Endothelial cell of umbilical vein (primary cell): Measurements from ENCODE around the gene AKR1C4. TPM values are rescaled to one million over a fixed set of nuclear protein-coding genes. Genes with fewer than 3 reads are reported as not detected.
"Not testable (repeated sequence)": the region's sequence is repeated elsewhere in the genome, so short reads cannot be mapped to it uniquely, and the experiment has no call there.

ENCODE experiments used
- BruUV-seq: library from RNA; stranded (reverse); fragments of 400-500 nt; replicated peaks from 2 replicates; lab custom pipeline; 2021; lab: Mats Ljungman, UMichigan
- CTCF ChIA-PET: fragments of 300-600, 350-600 bp; sonication (Branson Sonifier 250); formaldehyde crosslinking; loops from one replicate; lab custom pipeline; 2021; ENCODE audit warnings: antibody characterized with exemption, inconsistent platforms; lab: Charles Lee
- POLR2A ChIA-PET: fragments of 300-600, 350-600 bp; sonication (Branson Sonifier 250); formaldehyde crosslinking; loops from one replicate; lab custom pipeline; 2021; ENCODE audit warnings: antibody characterized with exemption, inconsistent platforms; lab: Charles Lee
- DNase-seq: peaks from one replicate; pipeline ENCODE4 v3.0.0-alpha.2; 2011; ENCODE audit warnings: low read depth, low spot score
- FAIRE-seq: peaks from 2 replicates; lab custom pipeline; 2011; peaks lifted over from hg19 to GRCh38; lab: Jason Lieb, UNC
- H2AFZ ChIP-seq: 2 replicates; pipeline ENCODE4 v1.6.0; 2012; ENCODE audit warnings: low read depth, low read length, control low read depth, inconsistent platforms
- H3K27ac ChIP-seq: 2 replicates; pipeline ENCODE4 v1.5.1; 2011; ENCODE audit warnings: low read depth, mild to moderate bottlenecking, control low read depth, low read length, moderate library complexity; ENCODE audit not compliant: insufficient read depth
- H3K27me3 ChIP-seq, 2 experiments: 2 replicates each; pipeline versions ENCODE4 v1.6.0 to v1.6.1; 2011; ENCODE audit warnings: low read length in 2 of 2, mixed read lengths in 1 of 2; ENCODE audit not compliant: control insufficient read depth in 2 of 2, insufficient read depth in 2 of 2
- H3K36me3 ChIP-seq, 2 experiments: 2 replicates in 1 of 2; 3 replicates in 1 of 2; pipeline ENCODE4 v1.5.1; 2011; ENCODE audit warnings: low read length in 2 of 2, mild to moderate bottlenecking in 1 of 2, moderate library complexity in 1 of 2; ENCODE audit not compliant: control insufficient read depth in 2 of 2, insufficient read depth in 2 of 2; ENCODE audit errors: extremely low read depth in 1 of 2
- H3K4me1 ChIP-seq: 3 replicates; pipeline ENCODE4 v1.5.1; 2011; ENCODE audit warnings: mild to moderate bottlenecking, low read length; ENCODE audit not compliant: control insufficient read depth, insufficient read depth; ENCODE audit errors: extremely low read depth
- H3K4me2 ChIP-seq: 2 replicates; pipeline ENCODE4 v1.6.1; 2011; ENCODE audit warnings: low read length, control low read depth, mixed read lengths; ENCODE audit not compliant: insufficient read depth
- H3K4me3 ChIP-seq, 3 experiments: fragments of 200-600 bp in 1 of 3; sonication (generic), shearing (Covaris generic) in 1 of 3; replicated peaks in 1 of 3; 2 replicates each; pipeline ENCODE4 v1.5.1; 2011 to 2016; ENCODE audit warnings: control low read depth in 3 of 3, low read length in 3 of 3, mild to moderate bottlenecking in 2 of 3, inconsistent platforms in 1 of 3, low read depth in 1 of 3, moderate library complexity in 1 of 3; ENCODE audit not compliant: insufficient read depth in 1 of 3
- H3K79me2 ChIP-seq: 2 replicates; pipeline ENCODE4 v1.6.0; 2012; ENCODE audit warnings: low read length, inconsistent platforms; ENCODE audit not compliant: control insufficient read depth, insufficient read depth
- H3K9ac ChIP-seq: replicated peaks from 2 replicates; pipeline ENCODE3; 2011; ENCODE audit warnings: low read length, control low read depth; ENCODE audit not compliant: insufficient read depth; ENCODE audit errors: extremely low read depth
- H3K9me1 ChIP-seq: replicated peaks from 3 replicates; pipeline ENCODE4 v1.6.0; 2011; ENCODE audit warnings: mild to moderate bottlenecking, low read length; ENCODE audit not compliant: control insufficient read depth, insufficient read depth; ENCODE audit errors: extremely low read depth
- H3K9me3 ChIP-seq: replicated peaks from 2 replicates; pipeline ENCODE4 v1.5.1; 2012; ENCODE audit warnings: low read length, inconsistent platforms; ENCODE audit not compliant: control insufficient read depth, insufficient read depth
- H4K20me1 ChIP-seq: replicated peaks from 2 replicates; pipeline ENCODE3; 2011; ENCODE audit warnings: mild to moderate bottlenecking, low read length; ENCODE audit not compliant: control insufficient read depth, insufficient read depth; ENCODE audit errors: extremely low read depth
- EZH2 ChIP-seq: IDR thresholded peaks from 2 replicates; pipeline ENCODE4 v1.6.1; 2012; ENCODE audit warnings: borderline replicate concordance, low read depth, mild to moderate bottlenecking, moderate library complexity, low read length, inconsistent platforms; ENCODE audit not compliant: severe bottlenecking
- FOS ChIP-seq: IDR thresholded peaks from 2 replicates; pipeline ENCODE4 v1.6.1; 2011; ENCODE audit warnings: mild to moderate bottlenecking, low read length, moderate library complexity, borderline replicate concordance; ENCODE audit not compliant: insufficient read depth
- GATA2 ChIP-seq: IDR thresholded peaks from 2 replicates; pipeline ENCODE4 v1.7.0; 2011; ENCODE audit warnings: low read depth, mild to moderate bottlenecking, moderate library complexity, mixed read lengths, low read length; ENCODE audit not compliant: insufficient read length, insufficient read depth
- JUN ChIP-seq: IDR thresholded peaks from 2 replicates; pipeline ENCODE4 v1.6.1; 2011; ENCODE audit warnings: borderline replicate concordance, low read depth; ENCODE audit not compliant: insufficient read length, insufficient read depth
- MYC ChIP-seq: IDR thresholded peaks from one replicate; pipeline ENCODE4 v1.6.1; 2011; ENCODE audit warnings: mild to moderate bottlenecking, low read depth, low read length
- POLR2A ChIP-seq: IDR thresholded peaks from 2 replicates; pipeline ENCODE4 v1.6.1; 2012; ENCODE audit warnings: low read depth, mild to moderate bottlenecking, control low read depth, low read length
- POLR2AphosphoS5 ChIP-seq: IDR thresholded peaks from 2 replicates; pipeline ENCODE4 v1.6.1; 2012; ENCODE audit warnings: low read depth, mild to moderate bottlenecking, control low read depth, low read length, moderate library complexity; ENCODE audit not compliant: insufficient read depth
- dilution Hi-C: fragments of 300-500 bp; cut with MboI; formaldehyde crosslinking; loops from one replicate; pipeline ENCODE4 v1.15.0; 2019; ENCODE audit warnings: low sequenced_read_pairs; ENCODE audit not compliant: extremely low pct_ligation_motif_present
- intact Hi-C: fragments of 100-400 bp; cut with micrococcal nuclease; formaldehyde crosslinking; loops from one replicate; pipeline ENCODE4 v1.10.0; 2022
- polyA plus RNA-seq, 4 experiments: library from polyadenylated mRNA; depleted of rRNA in 3 of 4; stranded (reverse) in 3 of 4; unstranded in 1 of 4; fragments of >200 nt; gene quantifications; 2 replicates each; pipeline versions ENCODE4 v1.2.1 to v1.2.3, GENCODE V29; 2011 to 2012; ENCODE audit warnings: missing spikeins in 1 of 4
- total RNA-seq: library from RNA; stranded (reverse); gene quantifications from 2 replicates; pipeline ENCODE4 v1.2.3, GENCODE V29; 2021
- TF ChIP-seq, protein P1 (sequence below): IDR thresholded peaks from 2 replicates; pipeline ENCODE4 v1.6.1; 2011; ENCODE audit not compliant: insufficient read depth, insufficient read length
- TF ChIP-seq, protein P2 (sequence below), 2 donors: IDR thresholded peaks; 1 replicate in 1 of 2; 2 replicates in 1 of 2; pipeline ENCODE4 v1.5.1; 2011; ENCODE audit warnings: low read length in 2 of 2, mild to moderate bottlenecking in 2 of 2, moderate library complexity in 2 of 2, control low read depth in 1 of 2, inconsistent platforms in 1 of 2, low read depth in 1 of 2; ENCODE audit not compliant: insufficient read depth in 1 of 2; ENCODE audit errors: extremely low read depth in 1 of 2

Gene AKR1C4
- total and polyA plus RNA-seq, 2 donors (not counting 3 experiments of a cell fraction or from before 2014, with no cell fraction given), result not detected

DNA sequence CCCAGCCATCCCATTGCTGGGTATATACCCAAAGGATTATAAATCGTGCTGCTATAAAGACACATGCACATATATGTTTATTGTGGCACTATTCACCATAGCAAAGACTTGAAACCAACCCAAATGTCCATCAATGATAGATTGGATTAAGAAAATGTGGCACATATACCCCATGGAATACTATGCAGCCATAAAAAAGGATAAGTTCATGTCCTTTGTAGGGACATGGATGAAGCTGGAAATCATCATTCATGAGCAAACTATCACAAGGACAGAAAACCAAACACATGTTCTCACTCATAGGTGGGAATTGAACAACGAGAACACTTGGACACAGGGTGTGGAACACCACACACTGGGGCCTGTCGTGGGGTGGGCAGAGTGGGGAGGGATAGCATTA is 61.1 kb downstream of the AKR1C4 start:
- DNase-seq, BruUV-seq, POLR2A ChIA-PET, H3K36me3 ChIP-seq, H3K27me3 ChIP-seq, H3K4me1 ChIP-seq, CTCF ChIA-PET, H3K4me3 ChIP-seq, dilution Hi-C loops, H3K79me2 ChIP-seq, H3K9ac ChIP-seq, FAIRE-seq, intact Hi-C loops, H3K9me3 ChIP-seq, H3K9me1 ChIP-seq, H2AFZ ChIP-seq, H3K4me2 ChIP-seq, H3K27ac ChIP-seq, H4K20me1 ChIP-seq: not testable (repeated sequence)

DNA sequence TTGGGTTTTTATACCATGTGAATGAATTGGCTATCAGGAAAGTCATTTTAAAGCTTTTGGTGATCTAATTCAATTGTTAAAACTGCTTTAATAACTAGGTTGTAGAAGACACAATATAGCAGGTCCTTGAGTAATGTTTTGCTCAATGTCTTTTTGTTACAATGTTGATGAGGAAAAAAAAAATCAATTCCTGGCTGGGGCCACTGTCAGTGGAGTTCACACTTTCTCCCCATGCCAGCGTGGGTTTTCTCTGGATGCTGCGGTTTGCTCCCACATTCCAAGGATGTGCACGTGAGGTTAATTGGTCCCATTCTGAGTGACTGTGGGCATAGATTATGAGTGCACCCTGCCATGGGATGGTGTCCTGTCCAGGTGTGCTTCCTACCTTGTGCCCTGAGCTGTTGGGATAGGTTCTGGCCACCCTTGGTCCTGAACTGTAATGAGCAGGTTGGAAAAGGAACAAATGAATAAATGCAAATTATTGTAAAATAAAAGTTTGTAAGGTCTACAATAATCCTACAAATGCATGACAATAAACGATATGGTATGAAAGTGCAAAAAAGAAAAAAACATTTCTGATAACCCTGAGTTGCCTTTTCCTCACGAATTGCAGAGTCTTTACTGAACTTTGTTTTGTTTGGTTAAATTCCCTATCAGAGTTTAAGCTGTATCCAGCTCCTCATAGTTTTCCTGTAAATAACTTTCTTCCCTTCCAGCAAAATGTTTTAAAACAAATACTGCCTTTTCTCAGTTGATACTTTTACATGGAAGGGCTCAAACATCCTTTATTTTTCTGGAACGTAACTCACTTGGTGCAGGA is 62.7 kb downstream of the AKR1C4 start:
- DNase-seq (no peak), FAIRE-seq (no peak)
- H4K20me1 ChIP-seq, result no peaks in the 10 kb centered on the region
- H3K4me1 ChIP-seq, result no peaks in the 10 kb centered on the region
- intact Hi-C loops (no loop called here), dilution Hi-C loops (no loop called here)
- H3K4me2 ChIP-seq, result no peak overlapping the region
- TF ChIP-seq EZH2, result no peak
- no peak for TF ChIP-seq FOS
- TF ChIP-seq JUN, result no peak
- no peak for TF ChIP-seq MYC
- TF ChIP-seq GATA2, result no peak
- no peak for TF ChIP-seq POLR2A
- TF ChIP-seq POLR2AphosphoS5, result no peak
- TF ChIP-seq, protein P1, sequence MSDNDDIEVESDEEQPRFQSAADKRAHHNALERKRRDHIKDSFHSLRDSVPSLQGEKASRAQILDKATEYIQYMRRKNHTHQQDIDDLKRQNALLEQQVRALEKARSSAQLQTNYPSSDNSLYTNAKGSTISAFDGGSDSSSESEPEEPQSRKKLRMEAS, result no peak
- TF ChIP-seq, protein P2, sequence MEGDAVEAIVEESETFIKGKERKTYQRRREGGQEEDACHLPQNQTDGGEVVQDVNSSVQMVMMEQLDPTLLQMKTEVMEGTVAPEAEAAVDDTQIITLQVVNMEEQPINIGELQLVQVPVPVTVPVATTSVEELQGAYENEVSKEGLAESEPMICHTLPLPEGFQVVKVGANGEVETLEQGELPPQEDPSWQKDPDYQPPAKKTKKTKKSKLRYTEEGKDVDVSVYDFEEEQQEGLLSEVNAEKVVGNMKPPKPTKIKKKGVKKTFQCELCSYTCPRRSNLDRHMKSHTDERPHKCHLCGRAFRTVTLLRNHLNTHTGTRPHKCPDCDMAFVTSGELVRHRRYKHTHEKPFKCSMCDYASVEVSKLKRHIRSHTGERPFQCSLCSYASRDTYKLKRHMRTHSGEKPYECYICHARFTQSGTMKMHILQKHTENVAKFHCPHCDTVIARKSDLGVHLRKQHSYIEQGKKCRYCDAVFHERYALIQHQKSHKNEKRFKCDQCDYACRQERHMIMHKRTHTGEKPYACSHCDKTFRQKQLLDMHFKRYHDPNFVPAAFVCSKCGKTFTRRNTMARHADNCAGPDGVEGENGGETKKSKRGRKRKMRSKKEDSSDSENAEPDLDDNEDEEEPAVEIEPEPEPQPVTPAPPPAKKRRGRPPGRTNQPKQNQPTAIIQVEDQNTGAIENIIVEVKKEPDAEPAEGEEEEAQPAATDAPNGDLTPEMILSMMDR (IDR thresholded peaks at IDR 0.05; ENCODE audit: extremely low read depth in 1 of 2, insufficient read depth in 1 of 2, low read depth in 1 of 2, low read length in 2 of 2), result no peak
- H3K9ac ChIP-seq, result no peak overlapping the region
- CTCF ChIA-PET, result interaction anchor here (0.8 kb wide), 1 partner anchor 410 kb away, joined by 3 read pairs; no protein-coding TSS in a partner anchor
- H3K9me3 ChIP-seq, result no peaks in the 10 kb centered on the region
- no peak overlapping the region for H3K27ac ChIP-seq
- no peak overlapping the region for H3K4me3 ChIP-seq
- H3K79me2 ChIP-seq, result no peaks in the 10 kb centered on the region
- no peaks in the 10 kb centered on the region for H3K36me3 ChIP-seq
- no TSS peak for BruUV-seq
- H2AFZ ChIP-seq, result no peak overlapping the region
- POLR2A ChIA-PET, result no interaction called here
- no peaks in the 10 kb centered on the region for H3K9me1 ChIP-seq
- no peaks in the 10 kb centered on the region for H3K27me3 ChIP-seq
